WERI-Rb-1 (cell line): ENCODE results near the gene STYK1.

Experiments used
- DNase-seq: peaks from one replicate; pipeline ENCODE4 v3.0.0-alpha.2; 2020
- H3K27ac ChIP-seq: fragments of 250-450 bp; sonication (Bioruptor Pico); 2 replicates; pipeline ENCODE4 v1.5.1; 2020; ENCODE audit warnings: mild to moderate bottlenecking, moderate library complexity
- H3K27me3 ChIP-seq: fragments of 250-450 bp; sonication (Bioruptor Pico); 2 replicates; pipeline ENCODE4 v1.5.1; 2021; ENCODE audit warnings: mild to moderate bottlenecking, low read depth, moderate library complexity; ENCODE audit not compliant: insufficient read depth, severe bottlenecking
- H3K36me3 ChIP-seq: fragments of 250-450 bp; sonication (Bioruptor Pico); 2 replicates; pipeline ENCODE4 v1.5.1; 2020; ENCODE audit warnings: mild to moderate bottlenecking, moderate library complexity
- H3K4me3 ChIP-seq: 2 replicates; pipeline ENCODE4 v1.5.1; 2011; ENCODE audit warnings: low read depth, mild to moderate bottlenecking, control low read depth, low read length
- H3K9me3 ChIP-seq: fragments of 250-450 bp; sonication (Bioruptor Pico); 2 replicates; pipeline ENCODE4 v1.5.1; 2021; ENCODE audit warnings: mild to moderate bottlenecking, moderate library complexity; ENCODE audit not compliant: severe bottlenecking
- TF ChIP-seq, protein P1 (sequence below): IDR thresholded peaks from 2 replicates; pipeline ENCODE4 v1.5.1; 2011; ENCODE audit warnings: low read depth, mild to moderate bottlenecking, control low read depth, inconsistent platforms, low read length

Gene STYK1

DNA sequence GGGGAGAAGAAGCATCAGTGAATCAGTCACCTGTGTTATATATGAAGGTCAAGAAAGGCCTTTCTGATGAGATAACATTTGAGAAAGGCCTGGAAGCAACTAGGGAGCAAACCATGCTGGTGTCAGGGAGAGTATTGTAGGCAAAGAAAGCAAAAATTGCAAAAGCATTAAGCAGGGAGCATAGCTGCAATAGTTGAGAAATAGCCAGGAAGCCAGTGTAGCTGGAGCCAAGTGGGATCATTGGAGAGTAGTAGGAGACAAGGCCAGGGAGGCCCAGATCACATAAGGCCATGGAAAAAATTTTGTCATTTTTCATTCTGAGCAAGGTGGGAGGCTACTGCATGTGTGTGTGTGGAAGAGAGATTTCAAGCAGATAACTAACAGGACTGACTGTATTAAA, 41.6 kb downstream of the STYK1 start:
- Histone ChIP-seq H3K4me3 (no peak overlapping the region), H3K36me3 (no peaks in the 10 kb centered on the region), H3K27ac (no peak overlapping the region), H3K9me3 (no peaks in the 10 kb centered on the region), H3K27me3 (no peaks in the 10 kb centered on the region)
- DNase-seq = no peak
- TF ChIP-seq, protein P1, sequence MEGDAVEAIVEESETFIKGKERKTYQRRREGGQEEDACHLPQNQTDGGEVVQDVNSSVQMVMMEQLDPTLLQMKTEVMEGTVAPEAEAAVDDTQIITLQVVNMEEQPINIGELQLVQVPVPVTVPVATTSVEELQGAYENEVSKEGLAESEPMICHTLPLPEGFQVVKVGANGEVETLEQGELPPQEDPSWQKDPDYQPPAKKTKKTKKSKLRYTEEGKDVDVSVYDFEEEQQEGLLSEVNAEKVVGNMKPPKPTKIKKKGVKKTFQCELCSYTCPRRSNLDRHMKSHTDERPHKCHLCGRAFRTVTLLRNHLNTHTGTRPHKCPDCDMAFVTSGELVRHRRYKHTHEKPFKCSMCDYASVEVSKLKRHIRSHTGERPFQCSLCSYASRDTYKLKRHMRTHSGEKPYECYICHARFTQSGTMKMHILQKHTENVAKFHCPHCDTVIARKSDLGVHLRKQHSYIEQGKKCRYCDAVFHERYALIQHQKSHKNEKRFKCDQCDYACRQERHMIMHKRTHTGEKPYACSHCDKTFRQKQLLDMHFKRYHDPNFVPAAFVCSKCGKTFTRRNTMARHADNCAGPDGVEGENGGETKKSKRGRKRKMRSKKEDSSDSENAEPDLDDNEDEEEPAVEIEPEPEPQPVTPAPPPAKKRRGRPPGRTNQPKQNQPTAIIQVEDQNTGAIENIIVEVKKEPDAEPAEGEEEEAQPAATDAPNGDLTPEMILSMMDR = no peak

- TF ChIP-seq, protein P1 = no peak
- Histone ChIP-seq H3K27ac (no peak overlapping the region), H3K36me3 (no peaks in the 10 kb centered on the region), H3K27me3 (no peaks in the 10 kb centered on the region), H3K4me3 (no peak overlapping the region), H3K9me3 (no peaks in the 10 kb centered on the region)
- DNase-seq = peak; percentile 47
Observed at GRCh38 chr12:10624605-10625004, 49.2 kb downstream of the STYK1 start.

- no peaks in the 10 kb centered on the region for H3K27me3 ChIP-seq
- no peaks in the 10 kb centered on the region for H3K9me3 ChIP-seq
- no peak overlapping the region for H3K4me3 ChIP-seq
- TF ChIP-seq, protein P1 = no peak
- no peak for DNase-seq
- no peaks in the 10 kb centered on the region for H3K36me3 ChIP-seq
- H3K27ac ChIP-seq = no peak overlapping the region
Observed at GRCh38 chr12:10623131-10623530, 50.7 kb downstream of the STYK1 start.

- H3K36me3 ChIP-seq = no peaks in the 10 kb centered on the region
Observed at GRCh38 chr12:10621278-10621677, 52.6 kb downstream of the STYK1 start.

DNA sequence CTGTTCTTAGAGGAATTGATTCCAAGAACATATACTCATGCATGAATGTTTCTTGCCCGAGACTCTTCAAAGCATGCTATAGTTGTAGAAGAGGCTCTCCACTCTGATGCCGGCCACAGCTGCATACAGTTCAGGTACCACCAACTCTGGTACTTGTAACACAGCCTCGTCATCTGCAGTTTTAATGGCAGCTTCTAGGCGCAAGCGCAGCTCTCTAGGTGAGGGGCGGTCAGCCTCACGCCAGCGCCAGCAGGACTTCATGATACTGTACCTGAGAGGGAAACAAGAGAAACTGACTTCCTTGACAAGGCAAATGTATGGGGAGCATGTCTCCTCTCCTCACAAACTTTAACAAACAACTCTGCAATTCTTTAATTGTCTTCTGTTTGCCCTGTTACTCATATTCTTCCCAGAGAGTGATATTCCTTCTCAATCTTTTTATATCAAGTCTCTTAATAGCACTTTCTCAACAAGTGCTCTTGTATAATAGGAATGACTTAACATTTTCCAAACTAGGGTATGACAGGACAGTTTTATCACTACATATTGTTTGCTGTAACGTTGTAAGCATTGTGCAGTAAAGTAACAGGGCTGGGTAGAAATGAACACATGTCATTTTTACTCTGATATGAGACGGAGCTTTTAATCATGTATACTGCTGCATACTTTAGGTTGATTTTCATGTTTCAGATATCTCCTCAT, 53.6 kb downstream of the STYK1 start:
- DNase-seq = no peak
- Histone ChIP-seq H3K27ac (no peak overlapping the region), H3K4me3 (no peak overlapping the region), H3K9me3 (no peaks in the 10 kb centered on the region), H3K36me3 (no peaks in the 10 kb centered on the region), H3K27me3 (no peaks in the 10 kb centered on the region)
- TF ChIP-seq, protein P1 = no peak

More at GRCh38 chr12:10621278-10621677, 52.6 kb downstream of the STYK1 start:
- TF ChIP-seq, protein P1 = no peak
- H3K9me3 ChIP-seq = no peaks in the 10 kb centered on the region
- DNase-seq = no peak
- no peaks in the 10 kb centered on the region for H3K27me3 ChIP-seq
- H3K27ac ChIP-seq = no peak overlapping the region
- no peak overlapping the region for H3K4me3 ChIP-seq
